K562 (cell line): ENCODE results near the gene ENOX2. TPM values are rescaled to one million over a fixed set of nuclear protein-coding genes. Genes with fewer than 3 reads are reported as not detected.
A peak's percentile ranks its signal among the peaks of the same experiment; 100 is the strongest.

Experiments used
- ATAC-seq: fragments of 200-7000 bp; cut with Tn5 transposase; 3 replicates; pipeline ENCODE4 v1.9.1; 2020; ENCODE audit warnings: moderate library complexity
- BruUV-seq: library from RNA; stranded (reverse); fragments of 400-500 nt; replicated peaks from 2 replicates; lab custom pipeline; 2021; lab: Mats Ljungman, UMichigan
- CTCF ChIA-PET: fragments of 300-600 bp; formaldehyde crosslinking; extraction: SDS; loops from one replicate; lab custom pipeline; 2021; ENCODE audit warnings: low intra/inter-chr PET ratio; lab: Yijun Ruan, JAX
- POLR2A ChIA-PET: fragments of 300-600, 350-650 bp; sonication (Branson Sonifier 250); formaldehyde crosslinking; extraction: SDS; loops from one replicate; lab custom pipeline; 2021; ENCODE audit warnings: antibody characterized with exemption, inconsistent platforms; lab: Yijun Ruan, JAX
- DNase-seq, 4 experiments: peaks; one replicate each; pipeline versions ENCODE4 v3.0.0 to v3.0.0-alpha.2; 2011 to 2018; ENCODE audit warnings: low spot score in 3 of 4, mixed read lengths in 3 of 4; ENCODE audit errors: extremely low read depth in 1 of 4
- FAIRE-seq: peaks from 2 replicates; lab custom pipeline; 2011; peaks lifted over from hg19 to GRCh38; lab: Jason Lieb, UNC
- H2AFZ ChIP-seq: 2 replicates; pipeline ENCODE4 v1.6.0; 2011; ENCODE audit warnings: low read depth, low read length, control low read depth, inconsistent platforms
- H3K27ac ChIP-seq: fragments of 200-600 bp; 3 replicates; pipeline ENCODE4 v1.8.0; 2011; ENCODE audit warnings: low read depth, mild to moderate bottlenecking, control low read depth, inconsistent platforms, low read length, moderate library complexity, mixed read lengths; ENCODE audit errors: extremely low read depth
- H3K27me3 ChIP-seq, 2 experiments: fragments of 300-600 bp in 1 of 2; 2 replicates in 1 of 2; 3 replicates in 1 of 2; pipeline versions ENCODE4 v1.6.0 to v1.8.0; 2011; ENCODE audit warnings: inconsistent platforms in 2 of 2, low read length in 2 of 2, mild to moderate bottlenecking in 1 of 2, mixed read lengths in 1 of 2, moderate library complexity in 1 of 2; ENCODE audit not compliant: control insufficient read depth in 2 of 2, insufficient read depth in 2 of 2
- H3K36me3 ChIP-seq: fragments of 300-600 bp; 3 replicates; pipeline ENCODE4 v1.8.0; 2011; ENCODE audit warnings: mild to moderate bottlenecking, low read length, inconsistent platforms; ENCODE audit not compliant: control insufficient read depth, insufficient read depth
- H3K4me1 ChIP-seq, 2 experiments: fragments of 200-600 bp in 1 of 2; replicated peaks in 1 of 2; 2 replicates in 1 of 2; 3 replicates in 1 of 2; pipeline versions ENCODE4 v1.5.1 to v1.8.0; 2011; ENCODE audit warnings: inconsistent platforms in 2 of 2, low read length in 2 of 2, mild to moderate bottlenecking in 1 of 2, mixed read lengths in 1 of 2, moderate library complexity in 1 of 2; ENCODE audit not compliant: control insufficient read depth in 2 of 2, insufficient read depth in 2 of 2
- H3K4me2 ChIP-seq: 2 replicates; pipeline ENCODE4 v1.6.1; 2011; ENCODE audit warnings: low read length, control low read depth, inconsistent platforms, mixed read lengths; ENCODE audit not compliant: insufficient read depth
- H3K4me3 ChIP-seq: fragments of 200-600 bp; sonication (generic), shearing (Covaris generic); 2 replicates; pipeline ENCODE4 v1.5.1; 2016; ENCODE audit warnings: control low read depth, inconsistent platforms
- H3K79me2 ChIP-seq: fragments of 200-600 bp; 3 replicates; pipeline ENCODE4 v1.8.0; 2011; ENCODE audit warnings: low read length, inconsistent platforms; ENCODE audit not compliant: control insufficient read depth, insufficient read depth
- H3K9ac ChIP-seq, 2 experiments: 2 replicates each; pipeline versions ENCODE4 v1.6.0 to v1.6.1; 2011; ENCODE audit warnings: low read depth in 2 of 2, low read length in 2 of 2, control low read depth in 1 of 2, inconsistent platforms in 1 of 2, mild to moderate bottlenecking in 1 of 2, mixed read lengths in 1 of 2; ENCODE audit not compliant: insufficient read depth in 1 of 2
- H3K9me1 ChIP-seq: one replicate; pipeline ENCODE4 v1.6.0; 2011; ENCODE audit warnings: inconsistent platforms, mild to moderate bottlenecking, low read length, moderate library complexity; ENCODE audit not compliant: control insufficient read depth, insufficient read depth
- H3K9me3 ChIP-seq: replicated peaks from 2 replicates; pipeline ENCODE4 v1.5.1; 2011; ENCODE audit warnings: low read depth, low read length, inconsistent platforms; ENCODE audit not compliant: control insufficient read depth, insufficient read depth
- H4K20me1 ChIP-seq: replicated peaks from 2 replicates; pipeline ENCODE4 v1.6.1; 2011; ENCODE audit warnings: low read length, inconsistent platforms, mixed read lengths; ENCODE audit not compliant: control insufficient read depth, insufficient read depth
- ASH1L ChIP-seq: fragments of 450-650 bp; IDR thresholded peaks from 2 replicates; pipeline ENCODE4 v1.6.1; 2018; ENCODE audit warnings: borderline replicate concordance, mild to moderate bottlenecking, low read depth; ENCODE audit not compliant: partially characterized antibody
- CEBPG ChIP-seq, 3 experiments: fragments of 200-800 bp in 1 of 3; sonication (Bioruptor generic) in 1 of 3; sonication (generic) in 1 of 3; formaldehyde crosslinking in 1 of 3; IDR thresholded peaks in 2 of 3; conservative IDR thresholded peaks in 1 of 3; 2 replicates each; pipeline versions ENCODE4 v1.6.1 to v1.8.0; 2016 to 2022; ENCODE audit warnings: missing compliant biosample characterization in 2 of 3, missing genetic modification characterization in 2 of 3, mild to moderate bottlenecking in 1 of 3, missing genetic modification reagents in 1 of 3
- HDAC2 ChIP-seq: fragments of 450-650 bp; IDR thresholded peaks from 2 replicates; pipeline ENCODE4 v1.6.1; 2016; ENCODE audit warnings: mild to moderate bottlenecking
- L3MBTL2 ChIP-seq: fragments of 450-650 bp; IDR thresholded peaks from 2 replicates; pipeline ENCODE4 v1.6.1; 2016; ENCODE audit warnings: mild to moderate bottlenecking, moderate library complexity
- MTA1 ChIP-seq: fragments of 450-650 bp; IDR thresholded peaks from 2 replicates; pipeline ENCODE4 v1.6.1; 2017; ENCODE audit warnings: borderline replicate concordance
- NCOR1 ChIP-seq: fragments of 450-650 bp; IDR thresholded peaks from 2 replicates; pipeline ENCODE4 v1.6.1; 2016; ENCODE audit warnings: mild to moderate bottlenecking, moderate library complexity
- NR2C1 ChIP-seq, 2 experiments: fragments of 450-650 bp; IDR thresholded peaks; 2 replicates each; pipeline ENCODE4 v1.6.1; 2017; ENCODE audit warnings: mild to moderate bottlenecking in 2 of 2, antibody characterized with exemption in 1 of 2, inconsistent platforms in 1 of 2, missing compliant biosample characterization in 1 of 2, missing genetic modification characterization in 1 of 2
- PBX2 ChIP-seq, 2 experiments: IDR thresholded peaks in 1 of 2; conservative IDR thresholded peaks in 1 of 2; 2 replicates each; pipeline ENCODE4 v1.6.1; 2016; ENCODE audit warnings: low read depth in 2 of 2, mild to moderate bottlenecking in 1 of 2, missing compliant biosample characterization in 1 of 2, missing genetic modification characterization in 1 of 2, moderate library complexity in 1 of 2
- SETDB1 ChIP-seq: IDR thresholded peaks from one replicate; pipeline ENCODE4 v1.6.1; 2012; ENCODE audit warnings: low read length, control low read depth, inconsistent platforms
- SMARCA4 ChIP-seq: fragments of 450-650 bp; IDR thresholded peaks from 2 replicates; pipeline ENCODE4 v1.6.1; 2016
- SMARCE1 ChIP-seq: fragments of 450-650 bp; IDR thresholded peaks from 2 replicates; pipeline ENCODE4 v1.7.1; 2016; ENCODE audit warnings: mild to moderate bottlenecking
- SREBF1 ChIP-seq: fragments of 150-350 bp; IDR thresholded peaks from 2 replicates; pipeline ENCODE4 v1.6.1; 2014; ENCODE audit warnings: antibody characterized with exemption, low read depth, low read length, borderline replicate concordance
- TCF3 ChIP-seq: sonication (generic); formaldehyde crosslinking; IDR thresholded peaks from 2 replicates; pipeline ENCODE4 v1.4.0; 2020; ENCODE audit warnings: mild to moderate bottlenecking, missing genetic modification reagents
- TEAD4 ChIP-seq, 2 experiments: sonication (generic) in 1 of 2; formaldehyde crosslinking in 1 of 2; IDR thresholded peaks; 2 replicates each; pipeline versions ENCODE4 v1.6.1 to v1.8.0; 2012 to 2022; ENCODE audit warnings: borderline replicate concordance in 1 of 2, inconsistent platforms in 1 of 2, low read length in 1 of 2, mild to moderate bottlenecking in 1 of 2, missing genetic modification reagents in 1 of 2
- ZNF133 ChIP-seq: fragments of 250-450 bp; sonication (Bioruptor Pico); IDR thresholded peaks from 2 replicates; pipeline ENCODE4 v1.4.0; 2020; ENCODE audit warnings: mild to moderate bottlenecking
- ZNF561 ChIP-seq: fragments of 450-650 bp; formaldehyde crosslinking; conservative IDR thresholded peaks from 2 replicates; pipeline ENCODE4 v1.4.0; 2020; ENCODE audit warnings: mild to moderate bottlenecking, moderate library complexity
- ZNF696 ChIP-seq: fragments of 250-450 bp; sonication (Bioruptor Pico); conservative IDR thresholded peaks from 2 replicates; pipeline ENCODE4 v1.4.0; 2020; ENCODE audit warnings: mild to moderate bottlenecking, moderate library complexity
- ZNF766 ChIP-seq: fragments of 200-800 bp; sonication (Bioruptor generic); conservative IDR thresholded peaks from 2 replicates; pipeline ENCODE4 v1.6.1; 2016; ENCODE audit warnings: missing genetic modification characterization, missing compliant biosample characterization
- WGBS: fragments of 100-300 bp; shearing (Covaris generic); methylation state at CpG from one replicate; pipeline ENCODE4 v1.1.6; 2016; ENCODE audit warnings: low coverage, mixed read lengths; ENCODE audit not compliant: insufficient coverage; ENCODE audit errors: missing lambda C conversion rate; 5-methylcytosine and 5-hydroxymethylcytosine counted together
- in situ Hi-C: fragments of 300-500 bp; cut with MboI; formaldehyde crosslinking; loops from 4 replicates; pipeline ENCODE4 v1.15.0; 2018; ENCODE audit warnings: inconsistent platforms, mixed read lengths
- intact Hi-C: fragments of 100-400 bp; cut with micrococcal nuclease; formaldehyde crosslinking; loops from 2 replicates; pipeline ENCODE4 v1.14.2; 2022
- polyA plus RNA-seq, 8 experiments: library from polyadenylated mRNA; depleted of rRNA in 4 of 8; stranded (reverse) in 5 of 8; unstranded in 3 of 8; fragments of >200 nt; fragmentation: Nextera tagmentation in 2 of 8; fragmentation: Illumina TruSeq in 1 of 8; extraction: Ambion mirVana in 2 of 8; extraction: Trizol in 1 of 8; gene quantifications; 2 replicates each; pipeline versions ENCODE4 v1.2.1 to v1.2.3, GENCODE V29; 2011 to 2014; ENCODE audit warnings: inconsistent platforms in 1 of 8, missing spikeins in 1 of 8
- total RNA-seq, 7 experiments: library from RNA; depleted of rRNA in 6 of 7; stranded (reverse); fragments of >200 nt in 6 of 7; fragmentation: Illumina TruSeq in 2 of 7; extraction: Trizol in 2 of 7; gene quantifications; 2 replicates each; pipeline versions ENCODE4 v1.2.1 to v1.2.3, GENCODE V29; 2011 to 2021; ENCODE audit warnings: low replicate concordance in 1 of 7

The ENOX2 gene
- total and polyA plus RNA-seq, 9 of the 15 experiments (the other 6 are each of a cell fraction or from before 2014, with no cell fraction given), result 6.1 to 24.0 (median 13.8) TPM

- WGBS, result 22% methylated on average over 4 of the region's 4 CpGs
- Histone ChIP-seq H3K9ac (no peak overlapping the region), H3K27me3 (no peaks in the 10 kb centered on the region), H2AFZ (no peak overlapping the region), H3K4me2 (no peak overlapping the region; the same call in 1 of the 2 replicates), H3K36me3 (no peaks in the 10 kb centered on the region; the same call in 2 of the 3 replicates), H3K27ac (peak overlapping the region; percentile 32; the same call in 1 of the 3 replicates), H3K4me3 (no peak overlapping the region), H3K9me1 (no peaks in the 10 kb centered on the region), H4K20me1 (0 out of 2 replicates have a peak, but pooled peaks cover 8% of the 10 kb centered on the region), H3K79me2 (no peaks in the 10 kb centered on the region), H3K4me1 (peaks cover 0 to 16% of the 10 kb centered on the region in 2 experiments; a peak in 3 of 5 replicates), H3K9me3 (no peaks in the 10 kb centered on the region)
- in situ Hi-C loops, result no loop called here
- FAIRE-seq, result peak; percentile 77
- BruUV-seq, result no TSS peak
- intact Hi-C loops, result no loop called here
- ChIA-PET POLR2A (interaction anchor here (1.5 kb wide), 1 partner anchor 11 kb away, joined by 4 read pairs; no protein-coding TSS in a partner anchor), CTCF (no interaction called here)
- peak in 2 of 4 experiments; percentile 16 to 47 for DNase-seq
- ATAC-seq, result peak; percentile 74
- TF ChIP-seq ZNF696 (CRISPR knock-in tag) (no peak), MTA1 (peak; percentile 43; the same call in 1 of the 2 replicates), SREBF1 (no peak), NR2C1 (IDR thresholded peaks at IDR 0.05) (no peak), NR2C1 (tag; IDR thresholded peaks at IDR 0.05) (no peak), HDAC2 (peak; percentile 62; the same call in 1 of the 2 replicates), L3MBTL2 (no peak), PBX2 (CRISPR knock-in tag; IDR thresholded peaks at IDR 0.05; ENCODE audit: low read depth) (no peak), PBX2 (tag; conservative IDR thresholded peaks at IDR 0.05; ENCODE audit: low read depth) (0 out of 2 replicates have a peak, but pooled peaks have one; percentile 7), NCOR1 (peak; percentile 18; the same call in 1 of the 2 replicates), ASH1L (no peak), ZNF133 (CRISPR knock-in tag) (no peak), TCF3 (CRISPR knock-in tag) (peak; percentile 32; the same call in 1 of the 2 replicates), TEAD4 (IDR thresholded peaks at IDR 0.05; ENCODE audit: low read length) (peak; percentile 39; the same call in 1 of the 2 replicates), TEAD4 (CRISPR knock-in tag; IDR thresholded peaks at IDR 0.05; ENCODE audit: borderline replicate concordance) (no peak), ZNF766 (CRISPR knock-in tag) (0 out of 2 replicates have a peak, but pooled peaks have one; percentile 22), SMARCE1 (peak; percentile 69; the same call in 1 of the 2 replicates), SMARCA4 (peak; percentile 73), SETDB1 (no peak), ZNF561 (CRISPR knock-in tag) (no peak), CEBPG (CRISPR knock-in tag; IDR thresholded peaks at IDR 0.05) (no peak), CEBPG (tag; conservative IDR thresholded peaks at IDR 0.05 in 1 of 2, IDR thresholded peaks at IDR 0.05 in 1 of 2) (peak; percentile 36 to 41; a peak in 1 of 4 replicates)
Measured at GRCh38 chrX:130772105-130772775, 130.8 kb downstream of the ENOX2 start.
